OCI-LY3 (cell line): ENCODE results near the gene RIN3.

Source experiments
- CTCF ChIP-seq: fragments of 200-600, 300-600 bp; sonication (generic); IDR thresholded peaks from 2 replicates; pipeline ENCODE4 v1.5.1; 2014; ENCODE audit warnings: antibody characterized with exemption, low read length, low read depth
- EZH2phosphoT487 ChIP-seq: fragments of 200-600 bp; shearing (Covaris generic); IDR thresholded peaks from 2 replicates; pipeline ENCODE4 v1.6.1; 2018; ENCODE audit warnings: antibody characterized with exemption, mixed run types, low read depth

GRCh38 chr14:92716131-92716530, 202.6 kb downstream of the RIN3 start:
- TF ChIP-seq CTCF (no peak), EZH2phosphoT487 (no peak)
